ENCODE measurements around the gene IQGAP3. TPM values are rescaled to one million over a fixed set of nuclear protein-coding genes. Genes with fewer than 3 reads are reported as not detected.

IQGAP3 gene
- total RNA-seq, 2 donors from 2014 or later: 1.0 TPM; not detected in 1

DNA sequence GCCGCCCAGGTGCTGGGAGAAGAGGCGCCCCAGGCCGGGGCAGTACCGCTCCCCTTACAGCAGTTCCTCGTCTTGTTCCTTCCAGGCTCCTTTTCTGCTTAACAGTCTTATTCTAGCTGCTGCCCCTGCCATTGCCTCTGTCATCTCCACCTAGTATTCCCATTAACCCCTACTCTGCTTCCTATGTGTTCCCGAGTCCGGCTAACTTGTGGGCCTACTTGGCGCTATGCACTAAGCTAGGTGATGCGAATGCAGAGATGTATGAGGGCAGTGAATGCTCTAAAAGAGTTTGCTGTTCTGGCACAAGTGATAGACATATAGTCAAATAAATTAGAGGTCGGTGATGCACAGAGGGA, 276 bp upstream of the IQGAP3 start:
- H3K36me3 ChIP-seq: no peaks in the 10 kb centered on the region
- peaks cover 0 to 19% of the 10 kb centered on the region in 2 donors for H3K4me1 ChIP-seq
- no peak for DNase-seq (ENCODE audit: low spot score)
- H3K27me3 ChIP-seq: no peaks in the 10 kb centered on the region
- H3K4me3 ChIP-seq: peak overlapping the region in 1 of 2 donors; percentile 45
- H3K27ac ChIP-seq: no peak overlapping the region
- TF ChIP-seq, protein P1, sequence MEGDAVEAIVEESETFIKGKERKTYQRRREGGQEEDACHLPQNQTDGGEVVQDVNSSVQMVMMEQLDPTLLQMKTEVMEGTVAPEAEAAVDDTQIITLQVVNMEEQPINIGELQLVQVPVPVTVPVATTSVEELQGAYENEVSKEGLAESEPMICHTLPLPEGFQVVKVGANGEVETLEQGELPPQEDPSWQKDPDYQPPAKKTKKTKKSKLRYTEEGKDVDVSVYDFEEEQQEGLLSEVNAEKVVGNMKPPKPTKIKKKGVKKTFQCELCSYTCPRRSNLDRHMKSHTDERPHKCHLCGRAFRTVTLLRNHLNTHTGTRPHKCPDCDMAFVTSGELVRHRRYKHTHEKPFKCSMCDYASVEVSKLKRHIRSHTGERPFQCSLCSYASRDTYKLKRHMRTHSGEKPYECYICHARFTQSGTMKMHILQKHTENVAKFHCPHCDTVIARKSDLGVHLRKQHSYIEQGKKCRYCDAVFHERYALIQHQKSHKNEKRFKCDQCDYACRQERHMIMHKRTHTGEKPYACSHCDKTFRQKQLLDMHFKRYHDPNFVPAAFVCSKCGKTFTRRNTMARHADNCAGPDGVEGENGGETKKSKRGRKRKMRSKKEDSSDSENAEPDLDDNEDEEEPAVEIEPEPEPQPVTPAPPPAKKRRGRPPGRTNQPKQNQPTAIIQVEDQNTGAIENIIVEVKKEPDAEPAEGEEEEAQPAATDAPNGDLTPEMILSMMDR (IDR thresholded peaks at IDR 0.05): no peak
- H3K9me3 ChIP-seq: no peaks in the 10 kb centered on the region

DNA sequence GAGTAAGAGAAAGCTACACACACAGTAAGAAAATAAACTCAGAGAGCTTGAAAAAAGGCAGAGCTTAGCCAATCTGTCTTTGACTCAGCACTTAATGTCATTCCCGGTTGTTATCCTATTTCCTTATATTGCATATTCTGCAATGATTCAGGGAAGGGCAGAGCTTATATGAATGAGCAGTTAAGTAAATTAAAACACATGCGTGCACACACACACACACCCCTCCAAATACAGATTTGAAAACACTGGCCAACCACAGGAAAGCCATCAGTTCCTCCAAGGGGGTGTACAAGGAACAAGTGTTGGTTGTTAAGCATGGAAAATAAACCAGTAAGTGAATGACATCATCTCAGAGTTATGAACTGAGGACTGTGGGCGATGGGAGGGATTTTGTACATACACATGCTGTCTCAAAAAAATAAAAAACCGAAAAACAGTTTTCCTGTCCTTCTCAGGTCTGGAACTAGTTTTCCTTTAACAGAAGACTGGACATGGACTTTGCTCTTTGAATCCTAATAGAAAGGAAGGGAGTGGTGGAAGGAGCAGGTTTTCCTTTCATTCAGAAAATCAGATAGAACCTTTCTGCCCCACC, 1.0 kb downstream of the IQGAP3 start:
- H3K4me1 ChIP-seq: peaks cover 0 to 19% of the 10 kb centered on the region in 2 donors
- H3K4me3 ChIP-seq: no peak overlapping the region
- no peaks in the 10 kb centered on the region for H3K9me3 ChIP-seq

DNA sequence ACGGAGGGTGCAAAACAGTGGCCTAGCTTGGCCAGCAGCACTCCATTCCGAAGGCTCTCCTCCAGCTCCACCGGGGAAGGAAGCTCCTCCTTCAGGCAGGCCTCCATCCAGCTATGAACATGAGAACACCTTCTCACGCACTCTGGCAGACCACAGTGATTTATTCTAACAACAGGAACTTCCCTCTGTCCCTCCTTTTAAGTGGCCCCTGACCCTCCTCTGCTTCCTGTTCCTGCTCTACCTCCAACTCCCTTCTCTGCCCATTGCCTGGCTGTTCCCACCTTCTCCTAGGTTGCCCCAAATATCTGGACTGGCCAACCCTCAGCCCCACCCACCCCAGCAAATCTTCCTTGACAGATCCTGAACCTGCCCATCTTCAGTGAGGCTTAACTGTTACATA, 5.9 kb downstream of the IQGAP3 start:
- H3K36me3 ChIP-seq: no peaks in the 10 kb centered on the region
- no peak overlapping the region for H3K27ac ChIP-seq
- H3K4me1 ChIP-seq: peaks cover 0 to 4% of the 10 kb centered on the region in 2 donors
- no peaks in the 10 kb centered on the region for H3K9me3 ChIP-seq
- no peak for DNase-seq (ENCODE audit: low spot score)
- H3K4me3 ChIP-seq: no peak overlapping the region
- TF ChIP-seq, protein P1 (IDR thresholded peaks at IDR 0.05): no peak
- no peaks in the 10 kb centered on the region for H3K27me3 ChIP-seq

More for the DNA sequence above, 1.0 kb downstream of the IQGAP3 start:
- Histone ChIP-seq H3K36me3 (no peaks in the 10 kb centered on the region), H3K27ac (no peak overlapping the region), H3K27me3 (no peaks in the 10 kb centered on the region)
- TF ChIP-seq, protein P1 (IDR thresholded peaks at IDR 0.05): no peak
- no peak for DNase-seq (ENCODE audit: low spot score)

DNA sequence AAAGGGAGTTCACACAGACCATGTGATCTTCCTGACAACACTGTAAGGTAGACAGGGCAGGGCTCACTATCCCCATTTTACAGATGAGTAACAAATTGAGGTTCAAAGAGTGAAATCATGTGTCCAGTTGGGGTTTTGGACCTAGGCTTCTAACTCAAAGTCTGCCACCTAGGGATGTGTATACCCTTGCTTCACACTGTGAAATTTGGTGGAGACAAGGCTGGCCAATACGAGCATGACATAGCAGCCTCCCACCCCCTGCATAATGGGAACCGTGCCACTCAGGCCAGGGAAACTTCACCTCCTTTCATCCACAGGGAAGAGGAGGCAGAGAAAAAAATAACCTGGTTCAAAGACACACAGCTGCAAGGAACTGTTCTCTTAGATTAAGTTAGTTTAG, 6.8 kb downstream of the IQGAP3 start:
- Histone ChIP-seq H3K27ac (no peak overlapping the region), H3K4me3 (no peak overlapping the region), H3K9me3 (no peaks in the 10 kb centered on the region), H3K4me1 (no peaks in the 10 kb centered on the region), H3K36me3 (no peaks in the 10 kb centered on the region), H3K27me3 (no peaks in the 10 kb centered on the region)
- TF ChIP-seq, protein P1 (IDR thresholded peaks at IDR 0.05): no peak
- no peak for DNase-seq (ENCODE audit: low spot score)

DNA sequence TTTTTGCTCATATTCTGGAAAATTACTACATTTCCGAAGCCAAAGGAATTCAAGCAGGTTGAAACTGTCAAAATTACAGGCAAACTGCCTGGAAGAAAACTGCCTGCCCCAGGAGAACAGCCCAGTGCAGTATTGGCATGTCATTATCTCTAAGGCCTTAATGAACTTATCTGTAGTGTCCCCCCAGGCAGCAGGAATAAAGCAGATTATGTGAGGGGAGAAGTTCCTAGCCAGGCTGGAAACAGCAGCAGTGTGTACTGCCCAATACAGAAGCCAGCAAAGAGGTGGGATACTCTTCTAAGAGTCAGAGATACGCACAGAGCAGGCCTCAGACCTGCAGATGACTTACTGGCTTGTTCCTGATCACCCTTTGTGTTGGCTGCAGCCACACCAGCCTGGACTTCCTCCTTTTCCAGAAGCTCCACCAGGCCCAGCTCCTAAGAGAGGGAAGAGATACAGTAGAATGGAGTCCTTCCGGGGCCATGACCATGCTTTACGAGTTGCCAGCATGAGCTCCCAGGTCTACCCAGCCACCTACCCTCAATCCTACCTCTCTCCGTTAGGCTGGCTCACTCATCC, 11.7 kb downstream of the IQGAP3 start:
- TF ChIP-seq, protein P1 (IDR thresholded peaks at IDR 0.05): no peak
- Histone ChIP-seq H3K27me3 (no peaks in the 10 kb centered on the region), H3K36me3 (no peaks in the 10 kb centered on the region), H3K27ac (no peak overlapping the region), H3K4me1 (no peaks in the 10 kb centered on the region), H3K9me3 (no peaks in the 10 kb centered on the region), H3K4me3 (no peak overlapping the region)
- no peak for DNase-seq (ENCODE audit: low spot score)
